Hematopoietic multipotent progenitor cell treated with erythropoietin and hydrocortisone succinate and interleukin-3 and kit ligand, for 15 days (in vitro differentiated cells): ENCODE data around the gene TOMM40.
"Not testable (repeated sequence)": the region's sequence is repeated elsewhere in the genome, so short reads cannot be mapped to it uniquely, and the experiment has no call there.

Experiments
- DNase-seq: peaks from one replicate; pipeline ENCODE4 v3.0.0-alpha.2; 2015; ENCODE audit warnings: low spot score

Gene TOMM40

GRCh38 chr19:44871809-44872208 lies 19.2 kb upstream of the TOMM40 start:
- DNase-seq = no peak

- no peak for DNase-seq
These were observed 18.4 kb upstream of the TOMM40 start for GRCh38 chr19:44872661-44873060.

GRCh38 chr19:44874317-44874716 lies 16.7 kb upstream of the TOMM40 start:
- DNase-seq = no peak

- DNase-seq = no peak
These were observed 15.2 kb upstream of the TOMM40 start for GRCh38 chr19:44875666-44876451.

GRCh38 chr19:44876930-44877535 lies 14.0 kb upstream of the TOMM40 start:
- DNase-seq = no peak

GRCh38 chr19:44878120-44878865 lies 12.8 kb upstream of the TOMM40 start:
- no peak for DNase-seq

GRCh38 chr19:44879309-44880065 lies 11.6 kb upstream of the TOMM40 start:
- DNase-seq = no peak

GRCh38 chr19:44882063-44882462 lies 9.0 kb upstream of the TOMM40 start:
- DNase-seq = no peak

GRCh38 chr19:44882619-44883397 lies 8.2 kb upstream of the TOMM40 start:
- DNase-seq = not testable (repeated sequence)

- no peak for DNase-seq
These were observed 7.1 kb upstream of the TOMM40 start for GRCh38 chr19:44883922-44884321.

GRCh38 chr19:44884566-44884965 lies 6.5 kb upstream of the TOMM40 start:
- DNase-seq = no peak

GRCh38 chr19:44886141-44886540 lies 4.9 kb upstream of the TOMM40 start:
- no peak for DNase-seq

GRCh38 chr19:44887648-44888047 lies 3.4 kb upstream of the TOMM40 start:
- DNase-seq = no peak

- DNase-seq = not testable (repeated sequence)
These were observed 2.7 kb upstream of the TOMM40 start for GRCh38 chr19:44888335-44888734.

- no peak for DNase-seq
These were observed 1.2 kb upstream of the TOMM40 start for GRCh38 chr19:44889830-44890365.

GRCh38 chr19:44890366-44891015 lies 563 bp upstream of the TOMM40 start:
- peak; percentile 100 for DNase-seq

GRCh38 chr19:44892932-44893331 lies 1.9 kb downstream of the TOMM40 start:
- no peak for DNase-seq

- no peak for DNase-seq
These were observed 2.4 kb downstream of the TOMM40 start for GRCh38 chr19:44893332-44894051.

GRCh38 chr19:44894052-44894400 lies 3.0 kb downstream of the TOMM40 start:
- DNase-seq = no peak

GRCh38 chr19:44894946-44895345 lies 3.9 kb downstream of the TOMM40 start:
- DNase-seq = no peak
